CD14-positive monocyte (primary cell): Measurements from ENCODE around the gene DENND4B. TPM values are rescaled to one million over a fixed set of nuclear protein-coding genes. Genes with fewer than 3 reads are reported as not detected.
A peak's percentile ranks its signal among the peaks of the same experiment; 100 is the strongest.

Experiments used
- DNase-seq, 3 donors: peaks; one replicate each; pipeline ENCODE4 v3.0.0-alpha.2; 2011 to 2022
- H2AFZ ChIP-seq: 2 replicates; pipeline ENCODE4 v1.6.0; 2012; ENCODE audit warnings: mild to moderate bottlenecking, low read depth, low read length, inconsistent platforms; ENCODE audit not compliant: insufficient read depth, poor library complexity, severe bottlenecking
- H3K27ac ChIP-seq, 2 donors: 1 replicate in 1 of 2; 2 replicates in 1 of 2; pipeline ENCODE4 v1.5.1; 2012 to 2013; ENCODE audit warnings: low read length in 2 of 2, control low read depth in 1 of 2, inconsistent platforms in 1 of 2, low read depth in 1 of 2, mild to moderate bottlenecking in 1 of 2
- H3K27me3 ChIP-seq, 2 donors: one replicate each; pipeline versions ENCODE4 v1.6.0 to v1.6.1; 2011 to 2013; ENCODE audit warnings: low read length in 2 of 2; ENCODE audit not compliant: control insufficient read depth in 2 of 2, insufficient read depth in 2 of 2
- H3K36me3 ChIP-seq, 2 donors: replicated peaks in 1 of 2; 1 replicate in 1 of 2; 2 replicates in 1 of 2; pipeline versions ENCODE4 v1.5.1 to v1.6.1; 2012 to 2013; ENCODE audit warnings: low read length in 2 of 2, control low read depth in 1 of 2, inconsistent platforms in 1 of 2, mild to moderate bottlenecking in 1 of 2; ENCODE audit not compliant: insufficient read depth in 2 of 2, control insufficient read depth in 1 of 2
- H3K4me1 ChIP-seq, 2 donors: 1 replicate in 1 of 2; 2 replicates in 1 of 2; pipeline versions ENCODE4 v1.5.1 to v1.6.1; 2012 to 2013; ENCODE audit warnings: low read length in 2 of 2, control low read depth in 1 of 2, inconsistent platforms in 1 of 2, mild to moderate bottlenecking in 1 of 2, moderate library complexity in 1 of 2; ENCODE audit not compliant: insufficient read depth in 2 of 2, control insufficient read depth in 1 of 2
- H3K4me2 ChIP-seq: replicated peaks from 2 replicates; pipeline ENCODE3; 2012; ENCODE audit warnings: low read length, moderate library complexity, mild to moderate bottlenecking; ENCODE audit not compliant: poor library complexity, severe bottlenecking; ENCODE audit errors: extremely low read depth
- H3K4me3 ChIP-seq, 3 experiments: fragments of 200-600 bp in 1 of 3; sonication (generic) in 1 of 3; replicated peaks in 1 of 3; 1 replicate in 2 of 3; 2 replicates in 1 of 3; pipeline ENCODE4 v1.5.1; 2011 to 2013; ENCODE audit warnings: low read length in 3 of 3, mild to moderate bottlenecking in 3 of 3, control low read depth in 2 of 3, low read depth in 2 of 3, inconsistent platforms in 1 of 3, moderate library complexity in 1 of 3
- H3K79me2 ChIP-seq: 2 replicates; pipeline ENCODE4 v1.6.0; 2012; ENCODE audit warnings: mild to moderate bottlenecking, control low read depth, inconsistent platforms, low read length, moderate library complexity; ENCODE audit not compliant: insufficient read depth
- H3K9ac ChIP-seq: 2 replicates; pipeline ENCODE4 v1.6.0; 2017; ENCODE audit warnings: low read length, mild to moderate bottlenecking; ENCODE audit not compliant: insufficient read depth, poor library complexity, severe bottlenecking
- H3K9me3 ChIP-seq, 2 donors: replicated peaks in 1 of 2; 1 replicate in 1 of 2; 2 replicates in 1 of 2; pipeline versions ENCODE4 v1.5.1 to v1.6.1; 2012 to 2013; ENCODE audit warnings: low read length in 2 of 2, control low read depth in 1 of 2; ENCODE audit not compliant: control insufficient read depth in 1 of 2, insufficient read depth in 1 of 2
- H4K20me1 ChIP-seq: 2 replicates; pipeline ENCODE4 v1.6.0; 2012; ENCODE audit warnings: mild to moderate bottlenecking, low read length, control low read depth, moderate library complexity; ENCODE audit not compliant: insufficient read depth
- H3K27ac Mint-ChIP-seq, 7 donors: one replicate each; pipeline ENCODE4 v1.8.0; 2020; ENCODE audit warnings: mild to moderate bottlenecking in 7 of 7, mixed read lengths in 7 of 7, moderate library complexity in 6 of 7, inconsistent platforms in 2 of 7
- H3K27me3 Mint-ChIP-seq, 3 donors: one replicate each; pipeline ENCODE4 v1.8.0; 2021 to 2022; ENCODE audit warnings: low read depth in 3 of 3, mild to moderate bottlenecking in 3 of 3, mixed read lengths in 3 of 3, moderate library complexity in 3 of 3, inconsistent platforms in 1 of 3
- H3K36me3 Mint-ChIP-seq, 2 donors: one replicate each; pipeline ENCODE4 v1.8.0; 2020; ENCODE audit warnings: mixed read lengths in 2 of 2, inconsistent platforms in 1 of 2, mild to moderate bottlenecking in 1 of 2
- H3K4me1 Mint-ChIP-seq: one replicate; pipeline ENCODE4 v1.8.0; 2020; ENCODE audit warnings: mild to moderate bottlenecking, mixed read lengths
- H3K4me3 Mint-ChIP-seq, 2 donors: one replicate each; pipeline ENCODE4 v1.8.0; 2020; ENCODE audit warnings: mild to moderate bottlenecking in 2 of 2, mixed read lengths in 2 of 2, moderate library complexity in 1 of 2
- H3K9me3 Mint-ChIP-seq, 7 donors: one replicate each; pipeline ENCODE4 v1.8.0; 2020 to 2022; ENCODE audit warnings: mixed read lengths in 7 of 7, mild to moderate bottlenecking in 6 of 7, moderate library complexity in 6 of 7, inconsistent platforms in 2 of 7
- WGBS: methylation state at CpG from one replicate; pipeline ENCODE4 v1.1.5; 2013; ENCODE audit warnings: missing lambda C conversion rate; ENCODE audit not compliant: insufficient coverage; 5-methylcytosine and 5-hydroxymethylcytosine counted together
- intact Hi-C, 2 donors: fragments of 100-400 bp; cut with micrococcal nuclease; formaldehyde crosslinking; loops; one replicate each; pipeline versions ENCODE4 v1.15.0 to v1.15.1; 2023
- polyA plus RNA-seq, 3 donors: library from polyadenylated mRNA; depleted of rRNA in 1 of 3; unstranded in 2 of 3; stranded (reverse) in 1 of 3; fragments of 300-500 nt in 2 of 3; fragments of >200 nt in 1 of 3; fragmentation: Illumina TruSeq in 2 of 3; gene quantifications; 1 replicate in 2 of 3; 2 replicates in 1 of 3; pipeline ENCODE4 v1.2.3, GENCODE V29; 2012 to 2021
- TF ChIP-seq, protein P1 (sequence below): fragments of 200-600 bp; IDR thresholded peaks from one replicate; pipeline ENCODE4 v1.8.0; 2022; ENCODE audit warnings: antibody characterized with exemption, mild to moderate bottlenecking

DENND4B gene
- polyA plus RNA-seq, 3 donors: 7.8 to 324 (median 10.9) TPM

DNA sequence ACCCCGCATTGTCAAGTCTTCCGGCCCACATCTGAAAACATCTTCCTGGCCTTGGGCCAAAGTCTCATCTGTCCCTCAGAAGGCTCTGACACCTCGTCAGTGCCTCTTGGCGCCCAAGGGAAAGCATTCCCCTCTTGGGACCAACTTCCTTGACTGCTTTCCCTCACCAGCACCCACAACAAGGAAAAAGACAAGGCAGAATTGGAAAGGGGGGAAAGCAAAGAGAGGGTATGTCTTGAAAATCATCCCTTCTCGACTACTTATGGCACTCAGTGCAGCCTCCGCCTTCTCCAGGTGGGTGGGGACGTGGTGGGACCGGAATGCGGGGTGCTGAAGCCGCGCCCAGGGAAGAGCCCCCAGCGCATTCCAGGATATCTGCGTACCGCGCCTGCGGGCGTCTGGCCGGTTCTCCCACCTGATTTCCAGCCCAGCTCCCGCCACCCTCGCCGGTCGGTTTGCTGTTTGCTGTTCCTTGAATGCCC, 17.4 kb upstream of the DENND4B start:
- H3K9ac ChIP-seq: peak overlapping the region; percentile 74
- peak overlapping the region; percentile 53 to 91 (median 70) for H3K4me3 ChIP-seq
- peak overlapping the region; percentile 82 for H3K4me2 ChIP-seq
- peak overlapping the region; percentile 79 to 91 for H3K4me3 Mint-ChIP-seq
- TF ChIP-seq, protein P1, sequence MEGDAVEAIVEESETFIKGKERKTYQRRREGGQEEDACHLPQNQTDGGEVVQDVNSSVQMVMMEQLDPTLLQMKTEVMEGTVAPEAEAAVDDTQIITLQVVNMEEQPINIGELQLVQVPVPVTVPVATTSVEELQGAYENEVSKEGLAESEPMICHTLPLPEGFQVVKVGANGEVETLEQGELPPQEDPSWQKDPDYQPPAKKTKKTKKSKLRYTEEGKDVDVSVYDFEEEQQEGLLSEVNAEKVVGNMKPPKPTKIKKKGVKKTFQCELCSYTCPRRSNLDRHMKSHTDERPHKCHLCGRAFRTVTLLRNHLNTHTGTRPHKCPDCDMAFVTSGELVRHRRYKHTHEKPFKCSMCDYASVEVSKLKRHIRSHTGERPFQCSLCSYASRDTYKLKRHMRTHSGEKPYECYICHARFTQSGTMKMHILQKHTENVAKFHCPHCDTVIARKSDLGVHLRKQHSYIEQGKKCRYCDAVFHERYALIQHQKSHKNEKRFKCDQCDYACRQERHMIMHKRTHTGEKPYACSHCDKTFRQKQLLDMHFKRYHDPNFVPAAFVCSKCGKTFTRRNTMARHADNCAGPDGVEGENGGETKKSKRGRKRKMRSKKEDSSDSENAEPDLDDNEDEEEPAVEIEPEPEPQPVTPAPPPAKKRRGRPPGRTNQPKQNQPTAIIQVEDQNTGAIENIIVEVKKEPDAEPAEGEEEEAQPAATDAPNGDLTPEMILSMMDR: no peak
- H3K79me2 ChIP-seq: peaks cover 74% of the 10 kb centered on the region
- intact Hi-C loops: loop anchor here in 1 of 2 donors (2.0 to 5.0 kb wide), 2 partner anchors 17 to 172 kb away; partner anchors contain the start of gene DENND4B
- no peaks in the 10 kb centered on the region for H3K27me3 ChIP-seq
- peaks cover 71% of the 10 kb centered on the region for H3K4me1 Mint-ChIP-seq
- H3K27ac Mint-ChIP-seq: peak overlapping the region; percentile 89 to 98 (median 94)
- H3K27ac ChIP-seq: peak overlapping the region; percentile 90 to 95
- H3K4me1 ChIP-seq: peaks cover 66 to 80% of the 10 kb centered on the region in 2 donors
- no peak for DNase-seq
- peak overlapping the region; percentile 85 for H2AFZ ChIP-seq
- H3K27me3 Mint-ChIP-seq: peaks cover 0 to 2% (median 0%) of the 10 kb centered on the region in 3 donors
- H3K9me3 Mint-ChIP-seq: peaks cover 0 to 2% (median 0%) of the 10 kb centered on the region in 7 donors
- H3K36me3 Mint-ChIP-seq: peaks cover 17 to 31% of the 10 kb centered on the region in 2 donors
- whole genome bisulfite sequencing: 0% methylated on average over 17 of the region's 22 CpGs
- H3K36me3 ChIP-seq: peaks cover 10 to 27% of the 10 kb centered on the region in 2 donors
- peaks cover 13% of the 10 kb centered on the region for H4K20me1 ChIP-seq
- no peaks in the 10 kb centered on the region for H3K9me3 ChIP-seq

DNA sequence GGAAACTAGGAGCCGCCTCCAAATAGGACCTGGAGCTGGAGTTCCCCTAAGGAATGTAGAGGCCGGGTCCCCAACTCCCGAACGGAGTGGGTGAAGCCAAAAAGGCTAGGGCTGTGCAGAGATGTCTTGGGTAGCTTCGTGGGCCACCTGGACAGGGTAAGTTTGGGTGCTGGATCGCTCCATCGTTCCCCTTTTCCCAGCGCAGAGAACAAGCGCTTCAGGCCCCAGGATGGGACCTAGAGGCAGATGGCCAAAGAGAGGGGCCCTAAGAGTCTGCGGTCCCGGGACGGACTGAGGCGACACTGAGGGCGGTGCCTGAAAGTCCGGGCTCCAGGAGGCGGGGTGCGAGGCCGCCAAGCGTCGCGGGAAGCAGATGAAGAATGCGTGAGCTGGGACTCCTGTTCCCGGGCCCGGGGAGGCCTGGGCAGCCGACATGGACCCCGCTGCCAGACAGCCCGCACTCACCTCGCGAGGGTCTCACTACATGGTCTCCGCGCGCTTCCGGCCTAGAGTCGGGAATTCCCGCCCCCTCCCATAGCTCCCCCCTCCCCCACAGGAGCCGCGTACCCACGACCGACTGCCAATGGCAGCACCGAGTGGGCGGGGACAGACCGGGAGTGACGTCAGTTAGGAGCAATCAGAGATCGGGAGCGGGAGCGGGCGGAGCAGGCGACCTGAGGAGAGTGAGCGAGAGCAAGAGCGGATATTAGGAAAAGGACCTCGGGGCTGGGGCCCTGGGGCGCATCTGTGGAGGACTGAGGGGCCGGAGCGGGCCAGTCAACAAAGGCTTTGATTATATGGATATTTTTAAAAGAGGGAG, 16.7 kb upstream of the DENND4B start, which contains the start of gene SLC39A1:
SLC39A1 (minus strand) TSS at position 508 of the 820 bp plus-strand sequence. CDS start 822 bp downstream, outside the sequence.
- H2AFZ ChIP-seq: peak within 1 kb of the TSS; percentile 85
- H3K79me2 ChIP-seq: peaks cover 72% of the 10 kb centered on the region
- TF ChIP-seq, protein P1: no peak

More for the DNA sequence above, 16.7 kb upstream of the DENND4B start, which contains the start of gene SLC39A1:
- Mint-ChIP-seq H3K4me1 (peaks cover 68% of the 10 kb centered on the region), H3K4me3 (peak within 1 kb of the TSS; percentile 79 to 91), H3K9me3 (peaks cover 0 to 2% (median 0%) of the 10 kb centered on the region in 7 donors), H3K36me3 (peaks cover 17 to 31% of the 10 kb centered on the region in 2 donors), H3K27ac (peak within 1 kb of the TSS; percentile 89 to 98 (median 94)), H3K27me3 (peaks cover 0 to 2% (median 0%) of the 10 kb centered on the region in 3 donors)
- intact Hi-C loops: loop anchor here in 1 of 2 donors (2.0 to 5.0 kb wide), 2 partner anchors 16 to 171 kb away; partner anchors contain the start of gene DENND4B
- peaks cover 65 to 78% of the 10 kb centered on the region in 2 donors for H3K4me1 ChIP-seq
- H3K4me3 ChIP-seq: peak within 1 kb of the TSS; percentile 53 to 91 (median 70)
- peaks cover 10 to 27% of the 10 kb centered on the region in 2 donors for H3K36me3 ChIP-seq
- peaks cover 13% of the 10 kb centered on the region for H4K20me1 ChIP-seq
- peak within 1 kb of the TSS; percentile 82 for H3K4me2 ChIP-seq
- H3K27me3 ChIP-seq: no peaks in the 10 kb centered on the region
- DNase-seq: peak; percentile 87 to 95 (median 94)
- H3K27ac ChIP-seq: peak within 1 kb of the TSS; percentile 90 to 95
- H3K9ac ChIP-seq: peak within 1 kb of the TSS; percentile 74
- under 1% methylated on average over 38 of the region's 54 CpGs for WGBS
- no peaks in the 10 kb centered on the region for H3K9me3 ChIP-seq
